Liver (tissue), 3 donors: ENCODE measurements around the gene MAPKAPK3.

Experiments used
- EGR1 ChIP-seq, 2 donors: IDR thresholded peaks; 2 replicates each; pipeline ENCODE4 v1.6.1; 2016 to 2018; ENCODE audit warnings: antibody characterized with exemption in 2 of 2, low read depth in 2 of 2
- FOXA1 ChIP-seq: IDR thresholded peaks from 2 replicates; pipeline ENCODE4 v1.6.1; 2016; ENCODE audit warnings: antibody characterized with exemption
- GABPA ChIP-seq, 2 donors: IDR thresholded peaks in 1 of 2; conservative IDR thresholded peaks in 1 of 2; 2 replicates each; pipeline ENCODE4 v1.6.1; 2016; ENCODE audit warnings: antibody characterized with exemption in 2 of 2, mild to moderate bottlenecking in 1 of 2, moderate library complexity in 1 of 2
- HNF4A ChIP-seq, 2 donors: conservative IDR thresholded peaks; 2 replicates each; pipeline ENCODE4 v1.6.1; 2016; ENCODE audit warnings: antibody characterized with exemption in 2 of 2, mild to moderate bottlenecking in 2 of 2
- JUND ChIP-seq, 2 donors: IDR thresholded peaks; 2 replicates each; pipeline ENCODE4 v1.6.1; 2016; ENCODE audit warnings: antibody characterized with exemption in 2 of 2
- NR2F2 ChIP-seq: IDR thresholded peaks from 2 replicates; pipeline ENCODE4 v1.6.1; 2016; ENCODE audit warnings: antibody characterized with exemption
- RAD21 ChIP-seq, 2 donors: IDR thresholded peaks; 2 replicates each; pipeline ENCODE4 v1.6.1; 2016; ENCODE audit warnings: antibody characterized with exemption in 2 of 2, mild to moderate bottlenecking in 2 of 2
- SP1 ChIP-seq: IDR thresholded peaks from 2 replicates; pipeline ENCODE4 v1.6.1; 2018; ENCODE audit warnings: antibody characterized with exemption, mild to moderate bottlenecking
- TAF1 ChIP-seq: conservative IDR thresholded peaks from 2 replicates; pipeline ENCODE4 v1.6.1; 2016; ENCODE audit warnings: antibody characterized with exemption, mild to moderate bottlenecking
- YY1 ChIP-seq: IDR thresholded peaks from 2 replicates; pipeline ENCODE4 v1.6.1; 2016; ENCODE audit warnings: antibody characterized with exemption, mild to moderate bottlenecking
- TF ChIP-seq, protein P1 (sequence below): fragments of 150-350 bp; IDR thresholded peaks from 2 replicates; pipeline ENCODE4 v1.5.1; 2017; ENCODE audit warnings: improper control_type of control experiment, low read depth, low read length; ENCODE audit not compliant: missing input control
- TF ChIP-seq, protein P2 (sequence below): IDR thresholded peaks from 2 replicates; pipeline ENCODE4 v1.6.1; 2016; ENCODE audit warnings: antibody characterized with exemption
- TF ChIP-seq, protein P3 (sequence below): IDR thresholded peaks from 2 replicates; pipeline ENCODE4 v1.6.1; 2016; ENCODE audit warnings: antibody characterized with exemption
- donor health status: healthy.
- donor health status: healthy.

DNA sequence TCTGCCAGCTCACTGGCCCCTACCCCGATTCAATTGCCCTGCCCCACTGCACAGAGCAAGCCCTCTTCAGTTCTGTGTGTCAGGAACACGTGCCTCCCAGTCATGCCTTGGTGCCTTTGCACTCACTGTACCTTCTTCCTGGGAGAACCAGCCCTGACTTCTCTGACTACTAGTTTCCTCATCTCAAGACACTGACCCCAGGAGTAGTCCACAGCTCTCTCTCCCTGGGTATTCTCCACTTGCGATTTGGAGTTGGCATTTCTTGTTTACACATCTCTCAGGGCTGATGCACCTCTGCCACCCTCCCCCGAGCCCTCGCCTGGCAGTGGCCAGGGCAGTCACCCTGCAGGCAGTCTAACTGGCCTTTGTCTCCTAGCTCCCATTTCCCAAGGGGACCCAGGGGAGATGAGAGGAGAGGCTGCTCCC, 11.0 kb upstream of the MAPKAPK3 start:
- TF ChIP-seq, protein P1, sequence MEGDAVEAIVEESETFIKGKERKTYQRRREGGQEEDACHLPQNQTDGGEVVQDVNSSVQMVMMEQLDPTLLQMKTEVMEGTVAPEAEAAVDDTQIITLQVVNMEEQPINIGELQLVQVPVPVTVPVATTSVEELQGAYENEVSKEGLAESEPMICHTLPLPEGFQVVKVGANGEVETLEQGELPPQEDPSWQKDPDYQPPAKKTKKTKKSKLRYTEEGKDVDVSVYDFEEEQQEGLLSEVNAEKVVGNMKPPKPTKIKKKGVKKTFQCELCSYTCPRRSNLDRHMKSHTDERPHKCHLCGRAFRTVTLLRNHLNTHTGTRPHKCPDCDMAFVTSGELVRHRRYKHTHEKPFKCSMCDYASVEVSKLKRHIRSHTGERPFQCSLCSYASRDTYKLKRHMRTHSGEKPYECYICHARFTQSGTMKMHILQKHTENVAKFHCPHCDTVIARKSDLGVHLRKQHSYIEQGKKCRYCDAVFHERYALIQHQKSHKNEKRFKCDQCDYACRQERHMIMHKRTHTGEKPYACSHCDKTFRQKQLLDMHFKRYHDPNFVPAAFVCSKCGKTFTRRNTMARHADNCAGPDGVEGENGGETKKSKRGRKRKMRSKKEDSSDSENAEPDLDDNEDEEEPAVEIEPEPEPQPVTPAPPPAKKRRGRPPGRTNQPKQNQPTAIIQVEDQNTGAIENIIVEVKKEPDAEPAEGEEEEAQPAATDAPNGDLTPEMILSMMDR, result no peak
- TF ChIP-seq RAD21 (IDR thresholded peaks at IDR 0.05), result peak in 1 of 2 donors; percentile 51
- TF ChIP-seq JUND (IDR thresholded peaks at IDR 0.05), result no peak
- no peak for TF ChIP-seq NR2F2
- TF ChIP-seq TAF1, result no peak
- TF ChIP-seq, protein P2, sequence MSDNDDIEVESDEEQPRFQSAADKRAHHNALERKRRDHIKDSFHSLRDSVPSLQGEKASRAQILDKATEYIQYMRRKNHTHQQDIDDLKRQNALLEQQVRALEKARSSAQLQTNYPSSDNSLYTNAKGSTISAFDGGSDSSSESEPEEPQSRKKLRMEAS, result peak; percentile 45
- TF ChIP-seq GABPA (IDR thresholded peaks at IDR 0.05 in 1 of 2, conservative IDR thresholded peaks at IDR 0.05 in 1 of 2), result peak in 1 of 2 donors; percentile 23
- TF ChIP-seq FOXA1, result peak; percentile 82
- TF ChIP-seq EGR1 (IDR thresholded peaks at IDR 0.05; ENCODE audit: low read depth in 2 of 2), result peak in 1 of 2 donors; percentile 33
- peak; percentile 43 for TF ChIP-seq YY1
- TF ChIP-seq SP1, result peak; percentile 80
- peak; percentile 68 to 73 for TF ChIP-seq HNF4A (conservative IDR thresholded peaks at IDR 0.05)
- TF ChIP-seq, protein P3, sequence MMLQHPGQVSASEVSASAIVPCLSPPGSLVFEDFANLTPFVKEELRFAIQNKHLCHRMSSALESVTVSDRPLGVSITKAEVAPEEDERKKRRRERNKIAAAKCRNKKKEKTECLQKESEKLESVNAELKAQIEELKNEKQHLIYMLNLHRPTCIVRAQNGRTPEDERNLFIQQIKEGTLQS, result no peak
